HCT116 (cell line): ENCODE measurements around the gene SELENOS.

Source experiments
- CEBPB ChIP-seq: IDR thresholded peaks from 2 replicates; pipeline ENCODE4 v1.6.1; 2012; ENCODE audit warnings: low read depth
- EGR1 ChIP-seq: IDR thresholded peaks from 2 replicates; pipeline ENCODE4 v1.6.1; 2012; ENCODE audit warnings: low read depth
- EZH2 ChIP-seq: fragments of 200-600 bp; sonication (generic); IDR thresholded peaks from 2 replicates; pipeline ENCODE4 v1.6.1; 2017; ENCODE audit warnings: antibody characterized with exemption, mixed run types
- EZH2phosphoT487 ChIP-seq: fragments of 200-600 bp; IDR thresholded peaks from 2 replicates; pipeline ENCODE4 v1.6.1; 2018; ENCODE audit warnings: antibody characterized with exemption, borderline replicate concordance
- POLR2A ChIP-seq: IDR thresholded peaks from 2 replicates; pipeline ENCODE4 v1.7.0; 2011; ENCODE audit warnings: borderline replicate concordance; ENCODE audit not compliant: insufficient read depth, insufficient read length; ENCODE audit errors: extremely low read depth
- POLR2AphosphoS5 ChIP-seq: IDR thresholded peaks from 2 replicates; pipeline ENCODE4 v1.6.1; 2011; ENCODE audit warnings: mild to moderate bottlenecking, low read depth, low read length, moderate library complexity
- SRF ChIP-seq: IDR thresholded peaks from 2 replicates; pipeline ENCODE4 v1.6.1; 2012; ENCODE audit warnings: low read depth
- YY1 ChIP-seq: IDR thresholded peaks from 2 replicates; pipeline ENCODE4 v1.6.1; 2011; ENCODE audit warnings: low read length, low read depth, moderate library complexity, mild to moderate bottlenecking; ENCODE audit not compliant: insufficient replicate concordance; ENCODE audit errors: extremely low read depth
- TF ChIP-seq, protein P1 (sequence below): IDR thresholded peaks from 2 replicates; pipeline ENCODE4 v1.6.1; 2012; ENCODE audit warnings: low read depth
- TF ChIP-seq, protein P2 (sequence below), 3 experiments: fragments of 200-600 bp in 1 of 3; sonication (generic) in 1 of 3; IDR thresholded peaks in 2 of 3; conservative IDR thresholded peaks in 1 of 3; 2 replicates each; pipeline ENCODE4 v1.5.1; 2012 to 2017; ENCODE audit warnings: low read depth in 2 of 3, low read length in 2 of 3, antibody characterized with exemption in 1 of 3, borderline replicate concordance in 1 of 3, control low read depth in 1 of 3, mild to moderate bottlenecking in 1 of 3, mixed read lengths in 1 of 3, mixed run types in 1 of 3, moderate library complexity in 1 of 3; ENCODE audit not compliant: insufficient read depth in 1 of 3

DNA sequence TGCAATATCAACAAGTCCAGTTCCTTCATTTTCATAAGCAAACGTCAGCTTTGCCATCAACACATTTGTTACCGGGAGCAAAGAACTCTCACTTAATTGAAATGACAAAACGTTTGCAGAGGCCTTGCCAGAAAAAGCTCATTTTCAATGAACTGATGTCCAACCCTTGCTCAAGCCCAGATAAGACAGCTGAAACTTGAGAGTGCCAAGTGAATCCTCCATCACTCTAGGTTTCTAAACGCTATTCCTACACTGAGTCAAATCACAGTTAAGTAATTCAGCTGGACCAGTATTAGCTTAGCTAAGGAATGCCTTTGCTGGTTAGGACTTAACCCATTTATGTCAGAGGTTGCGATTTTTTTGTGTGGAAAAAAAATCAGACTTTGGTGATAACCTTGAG lies 36.9 kb downstream of the SELENOS start:
- TF ChIP-seq EZH2 (no peak), SRF (no peak), YY1 (no peak), POLR2AphosphoS5 (no peak), CEBPB (no peak), EZH2phosphoT487 (no peak), EGR1 (no peak), POLR2A (no peak)
- TF ChIP-seq, protein P1, sequence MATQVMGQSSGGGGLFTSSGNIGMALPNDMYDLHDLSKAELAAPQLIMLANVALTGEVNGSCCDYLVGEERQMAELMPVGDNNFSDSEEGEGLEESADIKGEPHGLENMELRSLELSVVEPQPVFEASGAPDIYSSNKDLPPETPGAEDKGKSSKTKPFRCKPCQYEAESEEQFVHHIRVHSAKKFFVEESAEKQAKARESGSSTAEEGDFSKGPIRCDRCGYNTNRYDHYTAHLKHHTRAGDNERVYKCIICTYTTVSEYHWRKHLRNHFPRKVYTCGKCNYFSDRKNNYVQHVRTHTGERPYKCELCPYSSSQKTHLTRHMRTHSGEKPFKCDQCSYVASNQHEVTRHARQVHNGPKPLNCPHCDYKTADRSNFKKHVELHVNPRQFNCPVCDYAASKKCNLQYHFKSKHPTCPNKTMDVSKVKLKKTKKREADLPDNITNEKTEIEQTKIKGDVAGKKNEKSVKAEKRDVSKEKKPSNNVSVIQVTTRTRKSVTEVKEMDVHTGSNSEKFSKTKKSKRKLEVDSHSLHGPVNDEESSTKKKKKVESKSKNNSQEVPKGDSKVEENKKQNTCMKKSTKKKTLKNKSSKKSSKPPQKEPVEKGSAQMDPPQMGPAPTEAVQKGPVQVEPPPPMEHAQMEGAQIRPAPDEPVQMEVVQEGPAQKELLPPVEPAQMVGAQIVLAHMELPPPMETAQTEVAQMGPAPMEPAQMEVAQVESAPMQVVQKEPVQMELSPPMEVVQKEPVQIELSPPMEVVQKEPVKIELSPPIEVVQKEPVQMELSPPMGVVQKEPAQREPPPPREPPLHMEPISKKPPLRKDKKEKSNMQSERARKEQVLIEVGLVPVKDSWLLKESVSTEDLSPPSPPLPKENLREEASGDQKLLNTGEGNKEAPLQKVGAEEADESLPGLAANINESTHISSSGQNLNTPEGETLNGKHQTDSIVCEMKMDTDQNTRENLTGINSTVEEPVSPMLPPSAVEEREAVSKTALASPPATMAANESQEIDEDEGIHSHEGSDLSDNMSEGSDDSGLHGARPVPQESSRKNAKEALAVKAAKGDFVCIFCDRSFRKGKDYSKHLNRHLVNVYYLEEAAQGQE = no peak
- TF ChIP-seq, protein P2, sequence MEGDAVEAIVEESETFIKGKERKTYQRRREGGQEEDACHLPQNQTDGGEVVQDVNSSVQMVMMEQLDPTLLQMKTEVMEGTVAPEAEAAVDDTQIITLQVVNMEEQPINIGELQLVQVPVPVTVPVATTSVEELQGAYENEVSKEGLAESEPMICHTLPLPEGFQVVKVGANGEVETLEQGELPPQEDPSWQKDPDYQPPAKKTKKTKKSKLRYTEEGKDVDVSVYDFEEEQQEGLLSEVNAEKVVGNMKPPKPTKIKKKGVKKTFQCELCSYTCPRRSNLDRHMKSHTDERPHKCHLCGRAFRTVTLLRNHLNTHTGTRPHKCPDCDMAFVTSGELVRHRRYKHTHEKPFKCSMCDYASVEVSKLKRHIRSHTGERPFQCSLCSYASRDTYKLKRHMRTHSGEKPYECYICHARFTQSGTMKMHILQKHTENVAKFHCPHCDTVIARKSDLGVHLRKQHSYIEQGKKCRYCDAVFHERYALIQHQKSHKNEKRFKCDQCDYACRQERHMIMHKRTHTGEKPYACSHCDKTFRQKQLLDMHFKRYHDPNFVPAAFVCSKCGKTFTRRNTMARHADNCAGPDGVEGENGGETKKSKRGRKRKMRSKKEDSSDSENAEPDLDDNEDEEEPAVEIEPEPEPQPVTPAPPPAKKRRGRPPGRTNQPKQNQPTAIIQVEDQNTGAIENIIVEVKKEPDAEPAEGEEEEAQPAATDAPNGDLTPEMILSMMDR (IDR thresholded peaks at IDR 0.05 in 2 of 3, conservative IDR thresholded peaks at IDR 0.05 in 1 of 3; ENCODE audit: borderline replicate concordance in 1 of 3, insufficient read depth in 1 of 3, low read depth in 2 of 3, low read length in 2 of 3) = no peak
